ENCODE data around the gene MPZL3. TPM values are rescaled to one million over a fixed set of nuclear protein-coding genes. Genes with fewer than 3 reads are reported as not detected.

The MPZL3 gene
- total and polyA plus RNA-seq, 4 donors, result 2.5 to 6.9 (median 3.5) TPM

- H3K27me3 ChIP-seq (ENCODE audit: control insufficient read depth in 4 of 4, insufficient read depth in 4 of 4, low read length in 3 of 4), result no peaks in the 10 kb centered on the region
- no peak overlapping the region for H3K27ac ChIP-seq (ENCODE audit: low read depth in 1 of 2, low read length in 2 of 2)
- 44% methylated on average over 3 of the region's 3 CpGs for WGBS
- no peaks in the 10 kb centered on the region for H3K36me3 ChIP-seq (ENCODE audit: control insufficient read depth in 4 of 4, insufficient read depth in 3 of 4, low read depth in 1 of 4, low read length in 3 of 4)
- peak overlapping the region in 1 of 2 donors; percentile 10 for H3K9ac ChIP-seq (ENCODE audit: low read depth in 1 of 2, low read length in 2 of 2)
- no peaks in the 10 kb centered on the region for H3K9me3 ChIP-seq (ENCODE audit: control insufficient read depth in 4 of 4, low read length in 3 of 4)
- DNase-seq (ENCODE audit: low spot score), result no peak
- H3K4me3 ChIP-seq (ENCODE audit: low read depth in 1 of 3, low read length in 3 of 3), result no peak overlapping the region
- peaks cover 0 to 4% (median 0%) of the 10 kb centered on the region in 4 donors for H3K4me1 ChIP-seq (ENCODE audit: control insufficient read depth in 4 of 4, insufficient read depth in 4 of 4, low read length in 3 of 4)
- no peak for TF ChIP-seq RXRA (IDR thresholded peaks at IDR 0.05)
- TF ChIP-seq JUND (IDR thresholded peaks at IDR 0.05), result peak in 1 of 2 donors; percentile 31
- TF ChIP-seq GABPA (IDR thresholded peaks at IDR 0.05 in 1 of 2, conservative IDR thresholded peaks at IDR 0.05 in 1 of 2), result no peak
- no peak for TF ChIP-seq FOXA2 (IDR thresholded peaks at IDR 0.05)
- TF ChIP-seq NR2F2 (IDR thresholded peaks at IDR 0.05), result no peak
- TF ChIP-seq RAD21 (IDR thresholded peaks at IDR 0.05), result peak; percentile 83
- TF ChIP-seq, protein P1, sequence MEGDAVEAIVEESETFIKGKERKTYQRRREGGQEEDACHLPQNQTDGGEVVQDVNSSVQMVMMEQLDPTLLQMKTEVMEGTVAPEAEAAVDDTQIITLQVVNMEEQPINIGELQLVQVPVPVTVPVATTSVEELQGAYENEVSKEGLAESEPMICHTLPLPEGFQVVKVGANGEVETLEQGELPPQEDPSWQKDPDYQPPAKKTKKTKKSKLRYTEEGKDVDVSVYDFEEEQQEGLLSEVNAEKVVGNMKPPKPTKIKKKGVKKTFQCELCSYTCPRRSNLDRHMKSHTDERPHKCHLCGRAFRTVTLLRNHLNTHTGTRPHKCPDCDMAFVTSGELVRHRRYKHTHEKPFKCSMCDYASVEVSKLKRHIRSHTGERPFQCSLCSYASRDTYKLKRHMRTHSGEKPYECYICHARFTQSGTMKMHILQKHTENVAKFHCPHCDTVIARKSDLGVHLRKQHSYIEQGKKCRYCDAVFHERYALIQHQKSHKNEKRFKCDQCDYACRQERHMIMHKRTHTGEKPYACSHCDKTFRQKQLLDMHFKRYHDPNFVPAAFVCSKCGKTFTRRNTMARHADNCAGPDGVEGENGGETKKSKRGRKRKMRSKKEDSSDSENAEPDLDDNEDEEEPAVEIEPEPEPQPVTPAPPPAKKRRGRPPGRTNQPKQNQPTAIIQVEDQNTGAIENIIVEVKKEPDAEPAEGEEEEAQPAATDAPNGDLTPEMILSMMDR (IDR thresholded peaks at IDR 0.05; ENCODE audit: low read depth, low read length, missing input control), result peak; percentile 70
- TF ChIP-seq HNF4G (IDR thresholded peaks at IDR 0.05), result no peak
- TF ChIP-seq, protein P2, sequence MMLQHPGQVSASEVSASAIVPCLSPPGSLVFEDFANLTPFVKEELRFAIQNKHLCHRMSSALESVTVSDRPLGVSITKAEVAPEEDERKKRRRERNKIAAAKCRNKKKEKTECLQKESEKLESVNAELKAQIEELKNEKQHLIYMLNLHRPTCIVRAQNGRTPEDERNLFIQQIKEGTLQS (IDR thresholded peaks at IDR 0.05), result no peak
- no peak for TF ChIP-seq YY1 (IDR thresholded peaks at IDR 0.05)
- TF ChIP-seq, protein P3, sequence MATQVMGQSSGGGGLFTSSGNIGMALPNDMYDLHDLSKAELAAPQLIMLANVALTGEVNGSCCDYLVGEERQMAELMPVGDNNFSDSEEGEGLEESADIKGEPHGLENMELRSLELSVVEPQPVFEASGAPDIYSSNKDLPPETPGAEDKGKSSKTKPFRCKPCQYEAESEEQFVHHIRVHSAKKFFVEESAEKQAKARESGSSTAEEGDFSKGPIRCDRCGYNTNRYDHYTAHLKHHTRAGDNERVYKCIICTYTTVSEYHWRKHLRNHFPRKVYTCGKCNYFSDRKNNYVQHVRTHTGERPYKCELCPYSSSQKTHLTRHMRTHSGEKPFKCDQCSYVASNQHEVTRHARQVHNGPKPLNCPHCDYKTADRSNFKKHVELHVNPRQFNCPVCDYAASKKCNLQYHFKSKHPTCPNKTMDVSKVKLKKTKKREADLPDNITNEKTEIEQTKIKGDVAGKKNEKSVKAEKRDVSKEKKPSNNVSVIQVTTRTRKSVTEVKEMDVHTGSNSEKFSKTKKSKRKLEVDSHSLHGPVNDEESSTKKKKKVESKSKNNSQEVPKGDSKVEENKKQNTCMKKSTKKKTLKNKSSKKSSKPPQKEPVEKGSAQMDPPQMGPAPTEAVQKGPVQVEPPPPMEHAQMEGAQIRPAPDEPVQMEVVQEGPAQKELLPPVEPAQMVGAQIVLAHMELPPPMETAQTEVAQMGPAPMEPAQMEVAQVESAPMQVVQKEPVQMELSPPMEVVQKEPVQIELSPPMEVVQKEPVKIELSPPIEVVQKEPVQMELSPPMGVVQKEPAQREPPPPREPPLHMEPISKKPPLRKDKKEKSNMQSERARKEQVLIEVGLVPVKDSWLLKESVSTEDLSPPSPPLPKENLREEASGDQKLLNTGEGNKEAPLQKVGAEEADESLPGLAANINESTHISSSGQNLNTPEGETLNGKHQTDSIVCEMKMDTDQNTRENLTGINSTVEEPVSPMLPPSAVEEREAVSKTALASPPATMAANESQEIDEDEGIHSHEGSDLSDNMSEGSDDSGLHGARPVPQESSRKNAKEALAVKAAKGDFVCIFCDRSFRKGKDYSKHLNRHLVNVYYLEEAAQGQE (IDR thresholded peaks at IDR 0.05), result no peak
- TF ChIP-seq FOXA1 (IDR thresholded peaks at IDR 0.05), result peak; percentile 14
- TF ChIP-seq SP1 (IDR thresholded peaks at IDR 0.05), result no peak
- peak in 1 of 2 donors; percentile 24 for TF ChIP-seq HNF4A (conservative IDR thresholded peaks at IDR 0.05)
- TF ChIP-seq EGR1 (IDR thresholded peaks at IDR 0.05; ENCODE audit: low read depth in 2 of 2), result no peak
- TF ChIP-seq, protein P4, sequence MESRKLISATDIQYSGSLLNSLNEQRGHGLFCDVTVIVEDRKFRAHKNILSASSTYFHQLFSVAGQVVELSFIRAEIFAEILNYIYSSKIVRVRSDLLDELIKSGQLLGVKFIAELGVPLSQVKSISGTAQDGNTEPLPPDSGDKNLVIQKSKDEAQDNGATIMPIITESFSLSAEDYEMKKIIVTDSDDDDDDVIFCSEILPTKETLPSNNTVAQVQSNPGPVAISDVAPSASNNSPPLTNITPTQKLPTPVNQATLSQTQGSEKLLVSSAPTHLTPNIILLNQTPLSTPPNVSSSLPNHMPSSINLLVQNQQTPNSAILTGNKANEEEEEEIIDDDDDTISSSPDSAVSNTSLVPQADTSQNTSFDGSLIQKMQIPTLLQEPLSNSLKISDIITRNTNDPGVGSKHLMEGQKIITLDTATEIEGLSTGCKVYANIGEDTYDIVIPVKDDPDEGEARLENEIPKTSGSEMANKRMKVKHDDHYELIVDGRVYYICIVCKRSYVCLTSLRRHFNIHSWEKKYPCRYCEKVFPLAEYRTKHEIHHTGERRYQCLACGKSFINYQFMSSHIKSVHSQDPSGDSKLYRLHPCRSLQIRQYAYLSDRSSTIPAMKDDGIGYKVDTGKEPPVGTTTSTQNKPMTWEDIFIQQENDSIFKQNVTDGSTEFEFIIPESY (IDR thresholded peaks at IDR 0.05), result no peak
- TF ChIP-seq, protein P5, sequence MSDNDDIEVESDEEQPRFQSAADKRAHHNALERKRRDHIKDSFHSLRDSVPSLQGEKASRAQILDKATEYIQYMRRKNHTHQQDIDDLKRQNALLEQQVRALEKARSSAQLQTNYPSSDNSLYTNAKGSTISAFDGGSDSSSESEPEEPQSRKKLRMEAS (IDR thresholded peaks at IDR 0.05), result no peak
- TF ChIP-seq TAF1 (conservative IDR thresholded peaks at IDR 0.05), result no peak
Observed at GRCh38 chr11:118295815-118296454, 43.8 kb upstream of the MPZL3 start.

All from liver (tissue), 9 donors.